Hepatocyte (in vitro differentiated cells): Measurements from ENCODE around the gene CEACAM6.

Source experiments
- CTCF ChIP-seq: fragments of 200-600 bp; sonication (generic); IDR thresholded peaks from 2 replicates; pipeline ENCODE4 v1.5.1; 2016; ENCODE audit warnings: antibody characterized with exemption, mild to moderate bottlenecking; ENCODE audit not compliant: poor library complexity
- EZH2 ChIP-seq: fragments of 200-600 bp; sonication (generic); IDR thresholded peaks from 2 replicates; pipeline ENCODE4 v1.6.1; 2016; ENCODE audit warnings: antibody characterized with exemption, mild to moderate bottlenecking, borderline replicate concordance

GRCh38 chr19:41769608-41770007 lies 14.3 kb downstream of the CEACAM6 start:
- no peak for TF ChIP-seq EZH2
- no peak for TF ChIP-seq CTCF
